Mesendoderm (in vitro differentiated cells): ENCODE measurements around the gene C19orf67.
"Not testable (repeated sequence)": the region's sequence is repeated elsewhere in the genome, so short reads cannot be mapped to it uniquely, and the experiment has no call there.

Experiments used
- DNase-seq: peaks from one replicate; pipeline ENCODE4 v3.0.0; 2013
- H2AK5ac ChIP-seq: 2 replicates; pipeline ENCODE4 v1.6.1; 2013; ENCODE audit warnings: low read length, inconsistent platforms
- H2BK120ac ChIP-seq: 2 replicates; pipeline ENCODE4 v1.6.1; 2013; ENCODE audit warnings: low read depth, mild to moderate bottlenecking, low read length, moderate library complexity, mixed read lengths
- H2BK15ac ChIP-seq: replicated peaks from 2 replicates; pipeline ENCODE4 v1.6.1; 2013; ENCODE audit warnings: low read depth, mild to moderate bottlenecking, moderate library complexity
- H2BK5ac ChIP-seq: 2 replicates; pipeline ENCODE4 v1.6.1; 2013; ENCODE audit warnings: low read length, inconsistent platforms
- H3K18ac ChIP-seq: 2 replicates; pipeline ENCODE4 v1.6.1; 2013; ENCODE audit warnings: mild to moderate bottlenecking, low read length, mixed read lengths
- H3K23ac ChIP-seq: one replicate; pipeline ENCODE4 v1.6.1; 2013; ENCODE audit warnings: low read length
- H3K27ac ChIP-seq: 2 replicates; pipeline ENCODE4 v1.5.1; 2013; ENCODE audit warnings: low read depth, mild to moderate bottlenecking, inconsistent platforms, low read length, moderate library complexity
- H3K27me3 ChIP-seq: 2 replicates; pipeline ENCODE4 v1.6.1; 2013; ENCODE audit warnings: low read length, control low read depth, mild to moderate bottlenecking, inconsistent platforms; ENCODE audit not compliant: insufficient read depth, poor library complexity
- H3K36me3 ChIP-seq: 2 replicates; pipeline ENCODE4 v1.6.1; 2013; ENCODE audit warnings: low read length, inconsistent platforms; ENCODE audit not compliant: control insufficient read depth, insufficient read depth
- H3K4ac ChIP-seq: one replicate; pipeline ENCODE4 v1.6.1; 2013; ENCODE audit warnings: low read depth, mild to moderate bottlenecking, low read length, moderate library complexity
- H3K4me1 ChIP-seq: 2 replicates; pipeline ENCODE4 v1.6.1; 2013; ENCODE audit warnings: low read depth, low read length, inconsistent platforms; ENCODE audit not compliant: control insufficient read depth
- H3K4me2 ChIP-seq: 2 replicates; pipeline ENCODE4 v1.6.1; 2013; ENCODE audit warnings: low read length
- H3K4me3 ChIP-seq: 2 replicates; pipeline ENCODE4 v1.5.1; 2013; ENCODE audit warnings: mild to moderate bottlenecking, low read length
- H3K56ac ChIP-seq: one replicate; pipeline ENCODE4 v1.6.1; 2013; ENCODE audit warnings: low read length
- H3K79me1 ChIP-seq: 2 replicates; pipeline ENCODE4 v1.6.1; 2013; ENCODE audit warnings: low read length, inconsistent platforms
- H3K79me2 ChIP-seq: 2 replicates; pipeline ENCODE4 v1.6.1; 2013; ENCODE audit warnings: mild to moderate bottlenecking, low read length; ENCODE audit not compliant: control insufficient read depth, insufficient read depth
- H3K9ac ChIP-seq: 2 replicates; pipeline ENCODE4 v1.6.1; 2013; ENCODE audit warnings: low read length, inconsistent platforms
- H4K5ac ChIP-seq: one replicate; pipeline ENCODE4 v1.6.1; 2013; ENCODE audit warnings: low read length
- H4K8ac ChIP-seq: one replicate; pipeline ENCODE4 v1.6.1; 2013; ENCODE audit warnings: low read depth, mild to moderate bottlenecking, control low read depth, low read length, moderate library complexity
- WGBS: extraction: QIAGEN DNeasy Blood & Tissue Kit; methylation state at CpG from one replicate; pipeline ENCODE4 v1.1.7; 2013; ENCODE audit warnings: low lambda C conversion rate, missing lambda C conversion rate; ENCODE audit not compliant: insufficient coverage; ENCODE audit errors: extremely low coverage; 5-methylcytosine and 5-hydroxymethylcytosine counted together

The C19orf67 gene

GRCh38 chr19:14039181-14039580 lies 46.4 kb downstream of the C19orf67 start:
- Histone ChIP-seq H3K79me2 (no peaks in the 10 kb centered on the region), H3K36me3 (no peaks in the 10 kb centered on the region), H2AK5ac (no peak overlapping the region), H2BK15ac (no peak overlapping the region), H3K27me3 (no peaks in the 10 kb centered on the region), H2BK5ac (no peak overlapping the region), H4K5ac (no peak overlapping the region), H3K4me2 (no peak overlapping the region), H3K4me3 (no peak overlapping the region), H3K27ac (no peak overlapping the region), H3K4ac (no peak overlapping the region), H3K23ac (no peak overlapping the region), H3K9ac (no peak overlapping the region), H4K8ac (no peak overlapping the region), H3K18ac (no peak overlapping the region), H2BK120ac (no peak overlapping the region), H3K56ac (no peak overlapping the region), H3K4me1 (no peaks in the 10 kb centered on the region), H3K79me1 (no peaks in the 10 kb centered on the region)
- DNase-seq, result no peak
- WGBS, result no CpG with 5 or more reads among the region's 7 CpGs

GRCh38 chr19:14035706-14036105 lies 49.9 kb downstream of the C19orf67 start:
- no CpG with 5 or more reads among the region's 7 CpGs for WGBS

DNA sequence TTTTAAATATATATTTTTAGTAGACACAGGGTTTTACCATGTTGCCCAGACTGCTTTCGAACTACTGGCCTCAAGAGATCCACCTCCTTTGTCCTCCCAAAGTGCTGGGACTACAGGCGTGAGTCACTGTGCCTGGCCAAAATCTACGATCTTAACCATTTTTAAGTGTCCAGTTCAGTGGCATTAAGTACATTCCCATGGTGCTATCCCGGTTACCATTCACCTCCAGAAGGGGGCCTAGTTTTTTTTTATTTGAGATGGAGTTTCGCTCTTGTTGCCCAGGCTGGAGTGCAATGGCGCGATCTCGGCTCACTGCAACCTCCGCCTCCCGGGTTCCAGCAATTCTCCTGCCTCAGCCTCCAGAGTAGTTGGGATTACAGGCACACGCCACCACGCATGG lies 50.4 kb downstream of the C19orf67 start:
- H3K56ac ChIP-seq, H3K4me3 ChIP-seq, H3K4ac ChIP-seq, DNase-seq, H2BK5ac ChIP-seq, H3K79me1 ChIP-seq, H3K23ac ChIP-seq, H2AK5ac ChIP-seq, H3K36me3 ChIP-seq, H2BK15ac ChIP-seq, H4K8ac ChIP-seq, H3K18ac ChIP-seq, H3K4me1 ChIP-seq, H3K79me2 ChIP-seq, H2BK120ac ChIP-seq, H3K9ac ChIP-seq, H3K27ac ChIP-seq, H4K5ac ChIP-seq, H3K27me3 ChIP-seq, H3K4me2 ChIP-seq: not testable (repeated sequence)
- no CpG with 5 or more reads among the region's 12 CpGs for WGBS

More at GRCh38 chr19:14035706-14036105, 49.9 kb downstream of the C19orf67 start:
- Histone ChIP-seq H4K8ac (no peak overlapping the region), H2BK5ac (no peak overlapping the region), H3K36me3 (no peaks in the 10 kb centered on the region), H4K5ac (no peak overlapping the region), H3K4me3 (no peak overlapping the region), H3K27ac (no peak overlapping the region), H2BK120ac (no peak overlapping the region), H3K79me2 (no peaks in the 10 kb centered on the region), H3K4me1 (no peaks in the 10 kb centered on the region), H3K56ac (no peak overlapping the region), H3K9ac (no peak overlapping the region), H3K4me2 (no peak overlapping the region), H3K4ac (no peak overlapping the region), H3K79me1 (no peaks in the 10 kb centered on the region), H3K23ac (no peak overlapping the region), H3K27me3 (no peaks in the 10 kb centered on the region), H3K18ac (no peak overlapping the region), H2AK5ac (no peak overlapping the region), H2BK15ac (no peak overlapping the region)
- peak; percentile 61 for DNase-seq

GRCh38 chr19:14033946-14034345 lies 51.6 kb downstream of the C19orf67 start:
- H3K79me1 ChIP-seq, result no peaks in the 10 kb centered on the region
- H3K36me3 ChIP-seq, result no peaks in the 10 kb centered on the region
- H4K5ac ChIP-seq, result no peak overlapping the region

DNA sequence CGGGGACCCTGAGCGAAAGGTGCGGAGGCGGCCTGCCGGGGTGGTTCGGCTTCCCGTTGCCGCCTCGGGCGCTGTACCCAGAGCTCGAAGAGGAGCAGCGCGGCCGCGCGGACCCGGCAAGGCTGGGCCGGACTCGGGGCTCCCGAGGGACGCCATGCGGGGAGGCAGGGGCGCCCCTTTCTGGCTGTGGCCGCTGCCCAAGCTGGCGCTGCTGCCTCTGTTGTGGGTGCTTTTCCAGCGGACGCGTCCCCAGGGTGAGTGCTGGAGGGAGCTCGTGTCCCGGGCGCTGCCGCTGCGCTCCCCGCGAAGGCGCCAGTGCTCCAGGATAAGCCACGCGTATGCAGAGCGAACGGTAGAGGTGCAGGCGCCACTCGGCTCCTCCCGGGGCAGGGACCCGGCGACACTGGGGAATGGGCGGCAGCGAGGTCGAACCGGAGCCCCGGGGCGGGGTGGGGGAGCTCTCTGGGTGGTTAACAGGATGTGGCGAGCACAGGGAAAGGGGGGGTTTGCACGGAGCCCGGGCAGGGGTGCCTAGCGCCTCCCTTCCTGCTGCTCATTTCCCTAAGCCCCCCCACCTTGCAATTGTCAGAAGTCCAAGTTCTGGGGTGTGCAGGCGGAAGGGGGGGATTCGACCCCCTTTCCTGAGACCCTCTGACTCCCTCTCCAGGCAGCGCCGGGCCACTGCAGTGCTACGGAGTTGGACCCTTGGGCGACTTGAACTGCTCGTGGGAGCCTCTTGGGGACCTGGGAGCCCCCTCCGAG lies 53.7 kb downstream of the C19orf67 start, which contains the start of gene IL27RA:
Gene IL27RA (plus strand): TSS at position 44 of the 762 bp plus-strand sequence. CDS start 111 bp downstream, at position 155.
- Histone ChIP-seq H3K4ac (peak within 1 kb of the TSS; percentile 17), H2AK5ac (no peak within 1 kb of the TSS), H3K18ac (peak within 1 kb of the TSS; percentile 6), H3K79me1 (no peaks in the 10 kb centered on the region), H3K9ac (peak within 1 kb of the TSS; percentile 71), H2BK5ac (no peak within 1 kb of the TSS), H3K27me3 (no peaks in the 10 kb centered on the region), H3K4me1 (no peaks in the 10 kb centered on the region), H3K4me3 (peak within 1 kb of the TSS; percentile 65), H4K5ac (no peak within 1 kb of the TSS), H3K36me3 (no peaks in the 10 kb centered on the region), H4K8ac (no peak within 1 kb of the TSS), H2BK120ac (no peak within 1 kb of the TSS), H3K56ac (peak within 1 kb of the TSS; percentile 95), H2BK15ac (no peak within 1 kb of the TSS), H3K27ac (no peak within 1 kb of the TSS), H3K4me2 (peak within 1 kb of the TSS; percentile 59), H3K23ac (no peak within 1 kb of the TSS), H3K79me2 (no peaks in the 10 kb centered on the region)
- WGBS, result no CpG with 5 or more reads among the region's 63 CpGs
- DNase-seq, result peak; percentile 63

More at GRCh38 chr19:14033946-14034345, 51.6 kb downstream of the C19orf67 start:
- H2BK15ac ChIP-seq, result no peak overlapping the region
- H2BK5ac ChIP-seq, result no peak overlapping the region
- H3K4me2 ChIP-seq, result no peak overlapping the region
- H3K4me3 ChIP-seq, result no peak overlapping the region
- no peaks in the 10 kb centered on the region for H3K27me3 ChIP-seq
- no peak overlapping the region for H4K8ac ChIP-seq
- no CpG with 5 or more reads among the region's 2 CpGs for WGBS
- H3K79me2 ChIP-seq, result no peaks in the 10 kb centered on the region
- no peak overlapping the region for H3K9ac ChIP-seq
- no peak overlapping the region for H3K56ac ChIP-seq
- H3K23ac ChIP-seq, result no peak overlapping the region
- no peak overlapping the region for H2BK120ac ChIP-seq
- H3K18ac ChIP-seq, result no peak overlapping the region
- H3K4me1 ChIP-seq, result no peaks in the 10 kb centered on the region
- no peak for DNase-seq
- H3K4ac ChIP-seq, result no peak overlapping the region
- H2AK5ac ChIP-seq, result no peak overlapping the region
- H3K27ac ChIP-seq, result no peak overlapping the region
